ENCODE measurements around the gene CDH23.

CDH23 gene

DNA sequence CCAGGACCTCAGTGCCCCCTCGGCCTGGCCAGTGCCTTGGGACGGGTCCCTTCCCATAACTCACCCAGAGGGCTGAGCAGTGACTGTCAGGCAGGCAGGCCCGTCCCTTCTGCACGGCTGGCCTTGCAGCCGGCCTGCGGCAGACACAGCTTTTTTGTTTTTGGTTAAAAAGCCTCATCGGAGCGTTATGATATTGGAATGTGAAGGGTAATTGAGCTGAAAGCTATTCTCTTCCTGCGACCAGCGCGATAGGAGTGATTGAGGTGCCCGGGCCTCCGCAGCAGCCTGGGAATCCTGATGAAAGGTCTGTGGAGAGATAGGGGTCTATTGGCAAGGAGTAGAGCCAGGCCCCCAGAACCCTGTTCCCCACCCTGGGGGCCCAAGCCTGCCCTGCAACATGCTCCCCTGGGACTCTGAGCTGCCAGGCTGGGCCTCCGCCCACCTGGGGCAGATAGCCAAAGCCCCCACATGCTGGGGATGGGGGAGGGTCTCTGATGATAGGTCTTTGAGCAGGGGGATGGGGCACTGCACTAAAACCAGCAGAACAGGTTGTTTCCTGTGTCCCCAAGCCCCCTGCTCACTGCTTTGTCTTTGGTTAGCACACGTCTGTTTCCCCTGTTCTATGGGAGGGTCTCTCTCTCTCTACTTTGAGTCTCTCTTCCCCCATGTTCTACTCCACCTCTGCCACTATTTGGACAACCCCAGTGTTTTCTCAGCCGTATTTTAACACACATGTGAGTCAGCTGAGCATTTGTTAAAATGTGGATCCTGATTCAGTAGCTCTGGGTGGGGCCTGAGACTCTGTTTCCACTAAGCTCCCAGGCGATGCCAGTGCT is 131.9 kb downstream of the CDH23 start:
- in situ Hi-C loops (cut with HindIII; ENCODE audit: low sequenced_read_pairs) = no loop called here

DNA sequence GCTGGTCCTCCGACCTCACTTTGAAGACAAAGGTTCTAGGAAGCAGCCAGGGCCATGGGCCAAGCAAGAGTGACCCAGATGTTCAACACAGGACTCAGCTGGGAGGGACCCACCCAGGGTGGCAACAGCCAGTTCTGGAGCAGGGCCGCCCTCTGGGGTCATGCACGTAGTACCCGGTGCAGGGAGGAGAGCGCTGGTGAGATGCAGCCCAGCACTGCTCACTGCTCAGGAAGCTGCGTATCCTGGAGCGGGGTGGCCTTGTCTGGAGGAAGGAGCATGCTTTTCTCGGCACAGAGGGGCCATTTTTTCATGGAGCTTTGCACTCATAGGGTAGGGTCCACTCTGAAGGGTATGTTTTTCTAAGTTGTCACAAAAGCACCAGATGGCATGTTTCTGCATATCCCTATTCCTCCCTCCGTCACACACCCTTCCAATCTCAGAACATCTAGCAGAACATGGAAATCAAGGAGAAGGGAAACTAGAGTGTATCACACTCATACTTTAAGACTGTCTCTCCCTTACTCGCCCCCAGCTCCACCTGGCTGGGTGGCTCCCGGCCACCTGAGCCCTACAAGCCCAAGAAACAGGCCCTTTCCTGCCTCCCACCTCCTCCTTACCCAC is 132.6 kb downstream of the CDH23 start:
- in situ Hi-C loops (cut with HindIII; ENCODE audit: low sequenced_read_pairs) = no loop called here

DNA sequence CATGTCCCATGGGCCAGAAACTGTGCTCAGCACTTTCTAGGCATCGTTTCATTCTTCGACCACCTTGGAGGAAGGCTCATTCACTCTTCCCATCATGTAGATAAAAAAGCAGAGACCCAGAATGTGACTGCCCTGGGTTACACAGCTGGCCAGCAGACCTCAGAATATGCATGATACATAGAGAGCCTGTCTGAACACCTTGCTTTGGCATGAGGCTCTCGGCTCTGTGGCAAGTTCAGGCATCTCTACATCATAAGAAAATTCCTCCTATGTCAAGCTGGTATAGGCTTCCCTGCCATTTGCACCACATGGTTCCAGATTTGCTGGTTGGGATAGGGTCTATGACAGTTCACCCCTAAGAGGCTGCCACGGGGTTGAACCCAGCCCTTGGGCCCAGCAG is 134.1 kb downstream of the CDH23 start:
- in situ Hi-C loops (cut with HindIII; ENCODE audit: low sequenced_read_pairs) = no loop called here

DNA sequence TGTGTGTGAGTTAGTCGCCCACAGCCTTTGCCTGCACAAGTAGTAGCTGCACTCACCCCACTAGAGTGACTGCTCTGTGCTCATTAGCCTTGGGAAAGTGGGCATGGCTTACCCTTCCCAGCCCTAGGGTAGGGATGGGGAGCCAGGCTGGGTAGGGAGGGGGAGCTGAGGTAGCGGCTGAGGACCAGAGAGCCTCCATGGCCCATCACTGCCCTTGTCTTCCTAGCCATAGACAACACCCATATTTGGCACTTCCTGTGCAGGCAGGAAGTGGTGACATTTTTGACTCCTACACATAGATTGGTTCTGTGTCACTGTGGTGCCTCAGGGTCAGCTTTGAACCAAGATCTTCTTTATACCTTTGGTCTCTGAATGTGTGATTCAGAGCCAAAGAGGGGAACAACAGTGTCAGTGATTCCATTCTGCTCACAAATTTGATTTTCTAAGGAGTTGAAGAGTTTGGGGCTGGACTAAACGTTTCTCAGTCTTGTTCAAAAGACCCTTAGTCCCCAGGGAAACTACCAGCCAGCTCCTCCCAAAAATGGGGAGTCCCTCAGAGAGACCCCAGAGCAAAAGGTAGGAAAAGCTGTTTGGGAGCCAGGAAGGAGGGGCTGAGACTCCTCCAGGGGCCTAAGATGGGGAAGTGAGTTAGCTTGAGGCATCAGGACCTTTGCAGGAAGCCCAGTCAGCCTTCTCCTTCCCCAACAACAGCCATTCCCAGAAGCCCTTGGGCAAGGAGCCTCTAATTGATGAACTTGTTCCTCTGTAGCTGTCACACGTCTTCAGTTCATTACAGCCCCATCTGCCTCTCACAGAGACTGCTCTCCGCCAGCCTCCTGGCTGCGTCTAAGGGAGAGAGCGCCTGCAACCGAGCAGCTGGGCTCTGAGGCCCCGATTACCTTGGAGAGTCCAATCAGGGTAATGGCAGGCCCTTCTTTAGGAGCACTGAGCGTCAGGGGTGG is 135.0 kb downstream of the CDH23 start:
- in situ Hi-C loops (cut with HindIII; ENCODE audit: low sequenced_read_pairs) = no loop called here

DNA sequence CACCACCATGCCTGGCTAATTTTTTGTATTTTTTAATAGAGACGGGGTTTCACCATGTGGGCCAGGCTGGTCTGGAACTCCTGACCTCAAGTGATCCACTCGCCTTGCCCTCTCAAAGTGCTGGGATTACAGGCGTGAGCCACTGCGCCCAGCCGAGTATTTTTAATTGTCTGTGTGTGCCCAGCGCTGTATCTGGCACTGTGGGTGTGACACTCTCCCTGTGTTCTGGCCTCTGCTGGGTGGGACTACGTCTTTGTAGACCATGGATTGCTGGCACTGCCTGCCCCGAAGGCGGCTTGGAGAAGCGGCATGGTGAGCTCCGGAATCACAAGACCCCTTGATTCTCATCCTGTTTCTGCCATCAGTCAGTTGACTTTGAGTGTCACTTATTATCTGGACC is 136.2 kb downstream of the CDH23 start:
- in situ Hi-C loops (cut with HindIII; ENCODE audit: low sequenced_read_pairs) = no loop called here

DNA sequence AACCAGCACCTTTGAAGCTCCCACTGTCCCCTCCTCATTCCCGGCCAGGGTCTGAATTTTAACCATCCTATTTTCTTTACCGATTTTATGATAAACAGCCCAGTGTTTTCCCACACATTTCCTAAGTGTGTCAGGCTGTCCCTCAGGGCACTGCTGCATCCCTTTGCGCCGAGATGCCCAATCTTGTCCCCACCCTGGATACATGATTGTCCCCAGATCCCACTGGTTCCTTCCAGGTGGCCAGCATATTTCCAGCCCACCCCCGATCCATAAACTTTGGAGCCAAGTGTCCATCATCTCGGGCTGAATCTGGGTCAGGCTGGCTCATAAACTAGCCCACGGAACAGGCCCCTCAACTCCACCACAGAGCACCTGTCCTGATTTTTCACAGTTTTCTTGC is 137.2 kb downstream of the CDH23 start:
- in situ Hi-C loops (cut with HindIII; ENCODE audit: low sequenced_read_pairs) = no loop called here

DNA sequence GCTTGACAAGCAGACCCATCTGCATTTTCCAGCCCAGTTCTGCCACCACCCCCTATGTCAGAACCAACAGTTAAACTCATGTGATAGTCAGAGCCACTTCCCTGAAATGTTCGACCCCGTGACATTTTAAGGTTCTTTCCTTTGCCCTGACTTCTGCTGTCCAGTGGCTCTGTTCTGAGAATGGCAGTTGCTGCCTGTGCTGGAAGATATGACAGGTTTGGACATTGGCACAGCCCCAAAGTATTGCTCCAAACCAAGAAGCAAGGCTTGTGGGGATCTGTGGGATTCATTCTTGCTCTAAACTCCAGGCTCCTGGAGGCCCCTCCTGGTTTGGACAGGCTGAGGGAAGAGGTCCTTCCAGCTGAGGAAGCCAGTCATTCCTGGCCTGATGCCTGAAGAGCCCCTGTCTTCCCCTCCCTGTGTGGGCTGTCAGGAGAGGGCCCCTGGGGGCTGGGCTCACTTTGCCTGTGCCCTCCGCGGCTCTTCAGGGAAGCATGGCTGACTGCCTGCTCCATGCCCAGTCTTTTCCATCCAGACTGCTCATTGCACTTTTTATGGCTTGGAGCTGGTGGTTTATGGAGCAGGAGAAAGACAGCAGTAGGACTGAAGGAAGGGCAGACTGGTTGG is 138.0 kb downstream of the CDH23 start:
- in situ Hi-C loops (cut with HindIII; ENCODE audit: low sequenced_read_pairs) = no loop called here

DNA sequence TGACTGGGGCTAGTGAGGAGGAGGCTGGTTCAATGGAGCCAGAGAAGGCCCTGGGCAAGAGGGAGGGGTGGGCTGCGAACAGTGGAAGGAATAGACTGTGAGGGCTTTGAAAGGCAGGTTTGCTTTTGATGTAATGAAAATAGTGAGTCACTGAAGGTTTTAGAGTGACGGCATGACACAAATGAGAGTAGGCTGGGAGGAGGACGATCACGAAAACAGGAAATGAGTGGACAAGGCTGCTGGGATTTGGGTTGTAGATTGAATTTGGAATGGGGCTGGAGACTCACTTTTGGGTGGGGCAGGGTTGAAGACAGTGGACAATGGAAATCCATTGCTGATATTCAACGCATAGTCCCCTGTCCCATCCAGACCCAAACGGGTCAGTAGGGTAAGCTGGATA is 139.6 kb downstream of the CDH23 start:
- in situ Hi-C loops (cut with HindIII; ENCODE audit: low sequenced_read_pairs) = no loop called here

DNA sequence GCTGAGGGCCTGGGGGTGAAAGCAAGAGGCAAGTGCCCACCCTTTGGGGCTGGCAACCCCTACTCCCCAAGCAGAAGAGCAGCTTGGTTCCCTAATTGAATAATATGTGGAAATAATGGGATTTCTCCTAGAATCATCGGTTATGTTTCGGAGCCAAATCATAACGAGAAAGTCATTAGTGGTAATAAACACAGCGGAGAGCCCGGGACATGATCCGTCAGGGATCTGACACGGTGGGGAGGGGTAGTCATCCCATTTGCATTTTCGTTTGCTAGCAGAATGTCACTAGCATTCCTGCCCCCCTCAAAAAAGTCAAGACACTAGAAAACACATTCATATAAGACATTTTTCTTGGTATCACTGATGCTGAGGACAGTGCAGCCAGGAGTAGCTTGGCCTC is 140.4 kb downstream of the CDH23 start:
- in situ Hi-C loops (cut with HindIII; ENCODE audit: low sequenced_read_pairs) = no loop called here

DNA sequence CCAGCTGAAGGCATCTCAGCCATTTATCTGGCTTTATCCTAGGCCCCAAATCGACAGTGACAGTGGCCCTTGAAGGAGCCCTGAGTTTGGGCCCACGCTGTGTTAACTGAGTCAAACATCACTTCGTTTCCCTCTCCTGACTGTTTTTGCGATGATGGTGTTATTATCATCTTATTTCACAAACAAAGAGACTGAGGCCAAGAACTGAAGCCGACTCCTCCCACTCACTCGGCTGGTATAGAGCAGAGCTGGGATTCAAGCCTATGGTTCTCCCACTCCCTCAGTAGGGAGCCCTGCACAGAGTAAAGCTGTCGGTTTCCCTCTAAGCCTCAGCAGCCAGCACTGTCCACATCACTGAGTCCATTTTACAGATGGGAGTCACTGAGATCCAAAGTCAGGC is 141.0 kb downstream of the CDH23 start:
- in situ Hi-C loops (cut with HindIII; ENCODE audit: low sequenced_read_pairs) = no loop called here

DNA sequence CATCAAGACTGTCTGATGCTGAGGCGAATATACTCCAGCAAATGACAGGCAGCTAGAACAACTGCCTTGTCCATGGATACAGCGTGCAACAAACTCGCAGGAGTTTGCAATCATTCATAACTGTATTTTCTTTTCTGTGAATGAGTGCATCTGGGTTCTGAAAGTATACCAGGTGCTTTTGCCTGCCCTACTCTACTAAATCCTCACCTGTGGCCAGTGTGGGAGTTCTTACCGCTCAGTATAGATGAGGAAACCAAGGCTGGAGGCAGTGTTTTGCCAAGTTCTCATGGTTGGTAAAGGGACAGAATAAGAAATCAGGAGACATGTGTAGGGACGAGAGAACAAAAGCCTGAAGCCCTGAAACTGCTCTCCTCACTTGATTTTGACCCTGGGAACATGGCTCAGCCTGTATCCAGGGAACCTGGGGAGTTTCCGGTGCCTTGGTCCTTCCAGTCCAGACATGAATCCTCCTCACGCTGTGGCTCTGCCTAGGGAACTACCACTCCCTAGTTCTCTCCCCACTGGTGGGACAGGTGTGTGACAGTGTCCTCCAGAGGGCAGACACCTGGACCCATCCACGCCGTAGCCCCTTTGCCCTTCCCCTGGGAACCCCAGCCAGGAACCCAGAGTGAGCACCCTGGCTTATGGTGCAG is 142.0 kb downstream of the CDH23 start:
- in situ Hi-C loops (cut with HindIII; ENCODE audit: low sequenced_read_pairs) = no loop called here

DNA sequence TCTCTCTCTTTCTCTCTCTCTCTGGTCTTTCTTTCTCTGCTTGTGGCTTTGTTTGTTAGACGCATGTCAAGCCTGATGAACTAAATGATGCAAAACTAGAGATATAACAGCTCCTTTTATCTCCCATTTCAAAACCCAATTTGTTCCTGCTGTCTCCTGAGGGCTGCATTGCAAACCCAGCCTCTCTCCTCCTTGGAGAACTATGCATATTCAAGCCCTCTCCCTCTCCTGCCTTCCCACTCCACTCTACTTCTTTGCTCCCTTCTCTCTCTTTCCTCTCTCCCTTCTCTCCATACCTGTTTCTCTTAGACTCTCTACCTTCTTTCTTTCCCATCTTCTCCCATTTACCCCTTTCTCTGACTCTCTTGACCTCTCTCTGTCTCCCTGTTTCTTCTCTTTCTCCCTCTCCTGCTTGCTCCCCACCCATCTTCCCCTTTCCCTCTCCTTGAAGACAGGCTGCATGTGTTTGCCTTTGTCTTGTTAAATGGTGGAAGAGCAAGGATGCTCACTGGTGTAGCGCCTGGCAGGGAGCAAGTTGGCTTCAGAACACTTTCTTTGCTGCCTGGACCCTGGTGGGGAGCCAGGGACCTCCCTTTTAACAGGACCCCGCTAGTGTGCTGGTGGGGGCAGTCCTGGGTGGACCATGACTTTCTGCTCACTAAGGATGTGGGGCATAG is 142.9 kb downstream of the CDH23 start:
- in situ Hi-C loops (cut with HindIII; ENCODE audit: low sequenced_read_pairs) = no loop called here

DNA sequence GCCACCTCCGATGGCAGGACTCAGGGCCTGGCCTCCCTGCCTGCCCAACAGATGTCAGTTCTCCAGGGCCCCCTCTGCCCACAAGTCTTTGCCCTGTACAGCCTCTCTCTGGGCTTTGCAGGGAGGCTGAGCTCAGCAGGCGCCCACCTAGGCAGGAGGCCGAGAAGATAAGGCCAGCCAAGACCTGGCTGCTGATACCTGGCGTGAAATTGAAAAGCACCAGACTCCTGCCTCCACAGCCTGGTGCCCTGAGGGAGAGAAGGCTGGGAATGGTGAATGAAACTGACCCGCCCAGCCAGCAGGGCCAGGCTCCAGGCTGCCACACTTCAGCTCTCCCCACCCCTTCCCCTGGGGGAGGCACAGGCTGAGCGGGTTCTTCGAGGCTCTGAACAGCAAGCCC is 145.8 kb downstream of the CDH23 start:
- in situ Hi-C loops (cut with HindIII; ENCODE audit: low sequenced_read_pairs) = no loop called here

DNA sequence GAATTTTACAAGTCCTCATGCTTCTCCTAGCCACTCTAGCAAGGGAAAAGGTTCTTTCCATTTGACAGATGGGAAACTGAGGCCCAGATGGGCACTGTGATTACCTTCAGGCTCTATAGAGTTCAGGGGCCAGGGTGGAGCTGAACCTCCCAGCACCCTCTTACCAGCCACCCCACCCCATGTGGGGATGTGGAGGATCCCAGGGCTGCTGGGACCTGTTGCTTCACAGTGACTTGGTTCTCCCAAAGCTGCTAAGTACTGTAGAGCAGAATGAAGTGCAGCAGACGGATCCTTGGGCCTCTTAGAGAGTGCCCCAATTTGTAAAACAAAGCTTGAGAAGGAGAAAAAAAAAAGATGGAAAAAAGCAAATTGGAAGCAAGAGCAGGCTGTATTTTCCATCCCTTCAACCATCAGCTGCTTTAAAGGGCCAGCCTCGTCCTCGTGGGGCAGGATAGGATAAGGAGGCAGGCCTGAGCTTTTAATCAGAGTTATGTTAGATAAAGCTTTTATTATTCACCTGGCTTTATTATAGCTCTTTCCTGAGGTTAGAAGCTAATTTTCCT is 147.0 kb downstream of the CDH23 start:
- in situ Hi-C loops (cut with HindIII; ENCODE audit: low sequenced_read_pairs) = no loop called here

DNA sequence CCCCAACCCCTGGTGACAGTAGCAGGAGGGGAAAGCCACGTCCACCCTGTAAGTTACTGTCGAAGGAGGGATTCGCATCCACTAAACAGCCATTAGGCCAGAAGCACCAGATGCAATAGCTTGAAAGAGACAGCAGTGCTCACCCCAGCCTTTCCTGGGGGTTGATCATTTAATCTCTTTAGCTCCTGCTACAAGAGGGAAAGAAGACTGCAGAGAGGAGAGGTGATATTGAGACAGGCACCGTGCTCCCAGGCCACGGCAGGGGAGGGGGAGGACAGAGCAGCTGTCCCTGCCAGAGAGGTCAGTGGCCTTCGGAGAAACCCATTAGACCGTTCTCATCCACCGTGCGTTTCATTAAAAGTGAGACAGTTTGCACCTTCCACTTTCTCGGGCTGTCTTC is 148.3 kb downstream of the CDH23 start:
- in situ Hi-C loops (cut with HindIII; ENCODE audit: low sequenced_read_pairs) = no loop called here

DNA sequence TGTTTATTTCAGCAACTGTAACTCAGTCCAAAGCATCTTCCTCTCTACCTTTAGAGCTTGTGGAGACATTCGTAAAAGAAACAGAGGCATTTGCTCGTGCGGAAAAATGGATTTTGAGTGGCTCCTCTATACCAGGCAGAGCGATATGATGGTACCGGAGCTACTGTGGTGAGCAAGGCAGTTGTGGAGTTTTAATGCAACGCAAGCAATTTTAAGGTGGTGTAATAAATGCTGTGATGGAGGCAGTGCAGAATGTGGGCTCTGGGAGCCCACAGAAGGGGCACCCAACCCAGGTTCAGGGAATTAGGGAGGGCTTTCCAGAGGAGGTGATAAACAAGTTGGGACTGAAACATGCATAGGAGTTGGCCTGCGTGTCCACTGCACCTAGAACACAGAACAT is 149.5 kb downstream of the CDH23 start:
- in situ Hi-C loops (cut with HindIII; ENCODE audit: low sequenced_read_pairs) = no loop called here

DNA sequence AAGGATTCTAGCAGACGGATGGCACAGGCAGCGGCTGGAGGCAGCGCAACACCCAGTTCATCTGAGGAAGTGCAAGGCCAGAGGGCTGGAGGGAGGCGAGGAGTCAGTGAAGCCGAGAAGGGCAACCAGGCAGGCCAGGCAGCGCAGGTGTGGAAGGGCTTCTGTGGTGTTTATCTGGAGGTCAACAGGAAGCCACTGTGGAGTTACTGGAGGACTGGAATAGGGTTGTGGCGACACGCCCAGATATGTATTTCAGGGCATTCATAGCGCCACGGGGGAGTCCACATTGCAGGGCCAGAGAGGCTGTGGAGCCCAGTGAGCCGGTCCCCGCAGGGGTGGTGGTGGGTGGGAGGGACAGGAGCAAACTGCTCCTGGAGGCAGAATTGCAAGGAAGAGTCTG is 150.6 kb downstream of the CDH23 start:
- in situ Hi-C loops (cut with HindIII; ENCODE audit: low sequenced_read_pairs) = no loop called here

DNA sequence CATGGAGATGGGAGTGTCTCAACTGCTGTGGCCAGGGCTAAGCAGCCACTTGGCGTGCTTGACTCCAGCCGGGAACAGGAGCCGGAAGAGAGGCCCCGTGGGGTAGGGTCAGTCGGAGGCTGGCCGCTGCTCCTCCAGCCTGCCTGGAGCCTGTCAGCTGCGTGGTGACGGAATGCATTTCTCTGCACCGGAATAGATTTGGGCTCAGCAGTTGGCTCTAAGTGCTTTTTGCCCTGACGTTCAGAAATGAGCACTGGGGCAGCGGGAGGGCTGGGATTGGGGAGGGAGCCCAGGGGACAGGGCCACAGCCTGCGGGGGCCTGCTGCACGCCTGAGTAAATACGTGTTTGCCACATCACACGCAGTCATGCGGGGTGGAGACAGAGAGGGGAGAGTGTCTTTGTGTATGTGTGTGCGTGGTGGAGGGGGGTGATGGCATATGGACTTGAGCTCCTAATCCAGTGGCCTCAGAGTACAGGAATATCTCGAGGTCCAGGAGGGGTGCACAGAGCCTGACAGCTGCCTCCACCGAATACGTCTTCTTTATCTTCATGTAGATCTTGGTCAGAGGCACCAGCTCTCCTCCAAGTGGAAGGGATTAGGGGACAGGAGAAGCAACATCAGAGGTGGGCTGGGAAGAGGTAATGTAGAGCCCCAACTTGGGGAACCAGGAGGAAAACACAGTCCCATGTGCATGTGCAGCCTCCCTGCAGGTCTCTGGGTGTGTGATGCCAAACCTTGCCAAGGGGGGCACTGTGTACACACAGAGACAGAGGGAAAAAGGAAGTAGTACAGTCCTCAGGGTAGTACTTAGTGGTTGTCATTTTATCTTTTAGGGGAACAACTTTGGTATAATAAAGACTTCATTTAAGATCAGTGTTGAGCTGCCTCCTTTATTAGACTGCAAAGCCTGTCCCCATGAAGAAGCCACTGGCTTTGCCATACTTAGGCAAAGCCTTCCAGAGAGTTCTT is 151.4 kb downstream of the CDH23 start:
- in situ Hi-C loops (cut with HindIII; ENCODE audit: low sequenced_read_pairs) = no loop called here
